GM18505 (cell line): ENCODE measurements around the gene RBM8A.

Experiments
- ATAC-seq: cut with Tn5 transposase; IDR thresholded peaks from one replicate; pipeline ENCODE4 v1.9.1; 2021; ENCODE audit not compliant: unreplicated experiment
- POLR2A ChIP-seq: IDR thresholded peaks from 4 replicates; pipeline ENCODE4 v1.6.1; 2011; ENCODE audit warnings: borderline replicate concordance; ENCODE audit not compliant: insufficient read depth, insufficient read length; ENCODE audit errors: extremely low read depth

Gene RBM8A

GRCh38 chr1:145927063-145927886 is at the start of gene RBM8A:
RBM8A (minus strand) TSS chr1:145927484; CDS start chr1:145927426, 58 bp downstream.
- peak; percentile 90 for ATAC-seq

GRCh38 chr1:145977016-145977415 is 49.7 kb upstream of the RBM8A start:
- no peak for ATAC-seq
- TF ChIP-seq POLR2A: no peak

More at GRCh38 chr1:145927063-145927886, at the start of gene RBM8A:
- TF ChIP-seq POLR2A: peak; percentile 96

GRCh38 chr1:145975216-145975615 is 47.9 kb upstream of the RBM8A start:
- ATAC-seq: no peak
- TF ChIP-seq POLR2A: no peak

DNA sequence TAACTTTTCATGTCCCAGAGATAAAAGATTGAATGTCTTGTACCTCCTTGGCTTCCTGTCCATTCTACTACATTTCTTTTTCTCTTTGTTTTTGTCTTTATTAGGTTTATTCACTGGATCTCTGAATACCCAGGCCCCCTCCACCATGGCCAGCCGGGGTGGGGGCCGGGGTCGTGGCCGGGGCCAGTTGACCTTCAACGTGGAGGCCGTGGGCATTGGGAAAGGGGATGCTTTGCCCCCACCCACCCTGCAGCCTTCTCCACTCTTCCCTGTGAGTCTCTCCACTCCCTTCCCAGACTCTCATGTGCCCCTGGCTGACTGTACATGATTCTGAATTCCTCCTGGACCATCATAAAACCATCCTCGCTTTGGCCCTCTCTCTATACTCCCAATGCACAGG is 47.4 kb upstream of the RBM8A start:
- TF ChIP-seq POLR2A: no peak
- ATAC-seq: no peak

- no peak for ATAC-seq
These were observed 45.3 kb upstream of the RBM8A start for GRCh38 chr1:145972580-145972979.

DNA sequence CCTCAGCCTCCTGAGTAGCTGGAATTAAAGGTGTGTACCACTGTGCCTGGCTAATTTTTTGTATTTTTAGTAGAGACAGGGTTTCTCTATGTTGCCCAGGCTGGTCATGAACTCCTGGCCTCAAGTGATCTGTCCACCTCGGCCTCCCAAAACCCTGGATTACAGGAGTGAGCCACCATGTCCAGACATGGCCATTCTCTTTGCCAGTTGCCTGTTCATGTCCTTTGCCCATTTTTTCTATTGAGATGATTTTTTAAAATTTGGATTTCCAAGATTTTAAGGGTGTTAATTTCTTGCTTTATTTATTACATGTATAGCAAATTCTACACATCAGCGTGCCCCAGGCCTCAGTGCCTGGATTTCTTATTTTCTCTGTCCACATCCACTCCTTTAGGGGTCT is 40.0 kb upstream of the RBM8A start:
- no peak for ATAC-seq
- no peak for TF ChIP-seq POLR2A

More at GRCh38 chr1:145972580-145972979, 45.3 kb upstream of the RBM8A start:
- no peak for TF ChIP-seq POLR2A

DNA sequence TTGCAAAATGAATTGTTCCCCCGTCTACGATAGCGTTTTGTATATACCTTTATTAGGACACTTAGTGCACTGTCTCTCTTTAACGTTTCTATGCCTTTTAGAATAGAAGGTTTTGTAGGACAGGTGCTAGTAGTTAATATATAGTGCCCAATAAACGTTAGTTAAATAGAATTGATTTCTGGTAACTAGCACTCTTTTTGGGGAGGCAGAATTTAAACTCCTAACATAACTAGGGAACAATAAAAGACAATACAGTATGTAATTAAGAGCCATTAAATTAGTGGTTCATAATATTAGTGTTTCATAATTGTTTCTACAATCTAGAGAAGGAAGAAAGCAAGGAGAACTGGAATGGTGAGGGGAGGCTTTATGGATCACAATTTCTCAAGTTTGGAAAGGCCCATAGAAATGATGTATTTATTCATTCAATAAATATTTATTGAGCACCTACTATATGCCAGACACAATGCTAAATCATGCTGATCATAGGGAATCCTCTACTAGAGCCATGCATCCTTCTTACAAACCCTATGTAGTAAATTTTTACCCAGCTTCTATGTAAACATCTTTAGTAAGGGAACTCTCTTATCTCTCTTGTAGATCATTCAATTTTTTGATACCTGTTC is 37.9 kb upstream of the RBM8A start:
- TF ChIP-seq POLR2A: no peak
- no peak for ATAC-seq

GRCh38 chr1:145964328-145965118 is 37.2 kb upstream of the RBM8A start, which contains the start of the genes ANKRD34A and POLR3GL:
ANKRD34A (minus strand) TSS chr1:145964575; CDS start chr1:145961759, 2,816 bp downstream.
POLR3GL (plus strand) TSS chr1:145964690; CDS start chr1:145974866, 10,176 bp downstream.
- peak; percentile 83 for ATAC-seq
- peak; percentile 95 for TF ChIP-seq POLR2A

- ATAC-seq: no peak
- TF ChIP-seq POLR2A: no peak
These were observed 36.2 kb upstream of the RBM8A start for GRCh38 chr1:145963265-145964019.

GRCh38 chr1:145962157-145963102 is 35.1 kb upstream of the RBM8A start:
- no peak for ATAC-seq
- TF ChIP-seq POLR2A: no peak

GRCh38 chr1:145961425-145962156 is 34.3 kb upstream of the RBM8A start:
- no peak for ATAC-seq
- no peak for TF ChIP-seq POLR2A
